GM23338 (cell line): ENCODE results near the gene CES2. TPM values are rescaled to one million over a fixed set of nuclear protein-coding genes. Genes with fewer than 3 reads are reported as not detected.

Experiments
- ATAC-seq: fragments of 200-7000 bp; cut with Tn5 transposase; 3 replicates; pipeline ENCODE4 v1.9.1; 2020
- DNase-seq: peaks from one replicate; pipeline ENCODE4 v3.0.0-alpha.2; 2015; ENCODE audit warnings: low spot score
- H2AFZ ChIP-seq: fragments of 200-600 bp; sonication (generic); 2 replicates; pipeline ENCODE4 v1.8.0; 2016; ENCODE audit warnings: antibody characterized with exemption, mild to moderate bottlenecking, moderate library complexity
- H3F3A ChIP-seq: fragments of 200-600 bp; sonication (generic); replicated peaks from 2 replicates; pipeline ENCODE4 v1.8.0; 2017; ENCODE audit warnings: antibody characterized with exemption, mixed run types, low read depth
- H3K27ac ChIP-seq: fragments of 200-600 bp; sonication (generic); 2 replicates; pipeline ENCODE4 v1.6.1; 2016; ENCODE audit warnings: low read depth
- H3K27me3 ChIP-seq: fragments of 200-600 bp; sonication (generic); 2 replicates; pipeline ENCODE4 v1.8.0; 2016; ENCODE audit warnings: mild to moderate bottlenecking, mixed run types, moderate library complexity; ENCODE audit not compliant: insufficient read depth
- H3K36me3 ChIP-seq: fragments of 200-600 bp; sonication (generic); 2 replicates; pipeline ENCODE4 v1.8.0; 2016; ENCODE audit warnings: mild to moderate bottlenecking; ENCODE audit not compliant: insufficient read depth
- H3K4me1 ChIP-seq: fragments of 200-600 bp; sonication (generic); 2 replicates; pipeline ENCODE4 v1.8.0; 2016; ENCODE audit warnings: mild to moderate bottlenecking, moderate library complexity; ENCODE audit not compliant: insufficient read depth
- H3K4me2 ChIP-seq: fragments of 200-600 bp; sonication (generic); 2 replicates; pipeline ENCODE4 v1.7.1; 2017; ENCODE audit warnings: mixed run types
- H3K4me3 ChIP-seq: fragments of 200-600 bp; sonication (generic); 2 replicates; pipeline ENCODE4 v1.6.1; 2016; ENCODE audit warnings: mixed run types
- H3K79me2 ChIP-seq: fragments of 200-600 bp; sonication (generic); replicated peaks from 2 replicates; pipeline ENCODE4 v1.8.0; 2017; ENCODE audit warnings: mild to moderate bottlenecking; ENCODE audit not compliant: insufficient read depth
- H3K9me2 ChIP-seq: fragments of 200-600 bp; sonication (generic); 2 replicates; pipeline ENCODE4 v1.8.0; 2017; ENCODE audit not compliant: insufficient read depth
- H4K20me1 ChIP-seq: fragments of 200-600 bp; sonication (generic); replicated peaks from 2 replicates; pipeline ENCODE4 v1.8.0; 2017; ENCODE audit warnings: mild to moderate bottlenecking; ENCODE audit not compliant: insufficient read depth
- H3K27ac Mint-ChIP-seq: 2 replicates; pipeline ENCODE4 v1.8.0; 2020; ENCODE audit warnings: inconsistent platforms, mild to moderate bottlenecking, moderate library complexity, mixed read lengths
- H3K27me3 Mint-ChIP-seq: 3 replicates; pipeline ENCODE4 v1.8.0; 2022; ENCODE audit warnings: low read depth, mild to moderate bottlenecking, moderate library complexity, mixed read lengths, inconsistent platforms; ENCODE audit not compliant: insufficient read depth, poor library complexity
- H3K36me3 Mint-ChIP-seq: 3 replicates; pipeline ENCODE4 v1.8.0; 2021; ENCODE audit warnings: low read depth, mild to moderate bottlenecking, inconsistent platforms, moderate library complexity, mixed read lengths
- H3K4me1 Mint-ChIP-seq: 3 replicates; pipeline ENCODE4 v1.8.0; 2020; ENCODE audit warnings: mild to moderate bottlenecking, inconsistent platforms, mixed read lengths
- H3K4me3 Mint-ChIP-seq: 3 replicates; pipeline ENCODE4 v1.8.0; 2021; ENCODE audit warnings: moderate library complexity, mild to moderate bottlenecking, inconsistent platforms, mixed read lengths
- H3K9me3 Mint-ChIP-seq: 3 replicates; pipeline ENCODE4 v1.8.0; 2020; ENCODE audit warnings: moderate library complexity, mild to moderate bottlenecking, inconsistent platforms, mixed read lengths
- CREB1 ChIP-seq: fragments of 250-450 bp; sonication (Bioruptor Pico); IDR thresholded peaks from 2 replicates; pipeline ENCODE4 v1.5.0; 2020; ENCODE audit warnings: low read depth, mild to moderate bottlenecking, moderate library complexity
- CTCF ChIP-seq, 2 experiments: fragments of 200-600 bp in 1 of 2; sonication (generic) in 1 of 2; conservative IDR thresholded peaks; 2 replicates each; pipeline versions ENCODE4 v1.5.1 to v1.6.1; 2016 to 2017; ENCODE audit warnings: antibody characterized with exemption in 2 of 2, low read depth in 2 of 2, mild to moderate bottlenecking in 2 of 2, moderate library complexity in 1 of 2
- ETS1 ChIP-seq: IDR thresholded peaks from 2 replicates; pipeline ENCODE4 v1.6.1; 2016; ENCODE audit warnings: antibody characterized with exemption
- EZH2 ChIP-seq: fragments of 200-600 bp; sonication (generic); IDR thresholded peaks from one replicate; pipeline ENCODE4 v1.8.0; 2017; ENCODE audit warnings: antibody characterized with exemption, mild to moderate bottlenecking, low read depth; ENCODE audit not compliant: unreplicated experiment
- EZH2phosphoT487 ChIP-seq: fragments of 200-600 bp; sonication (generic); IDR thresholded peaks from one replicate; pipeline ENCODE4 v1.8.1; 2018; ENCODE audit warnings: antibody characterized with exemption; ENCODE audit not compliant: unreplicated experiment
- JUNB ChIP-seq: IDR thresholded peaks from one replicate; pipeline ENCODE4 v1.6.1; 2016; ENCODE audit warnings: antibody characterized with exemption; ENCODE audit not compliant: unreplicated experiment
- NANOG ChIP-seq: IDR thresholded peaks from 2 replicates; pipeline ENCODE4 v1.6.1; 2016; ENCODE audit warnings: antibody characterized with exemption, borderline replicate concordance
- POLR2AphosphoS5 ChIP-seq: IDR thresholded peaks from 2 replicates; pipeline ENCODE4 v1.6.1; 2016; ENCODE audit warnings: antibody characterized with exemption, low read depth
- REST ChIP-seq: IDR thresholded peaks from one replicate; pipeline ENCODE4 v1.6.1; 2018; ENCODE audit warnings: antibody characterized with exemption; ENCODE audit not compliant: unreplicated experiment
- STAT1 ChIP-seq: IDR thresholded peaks from one replicate; pipeline ENCODE4 v1.6.1; 2016; ENCODE audit warnings: antibody characterized with exemption; ENCODE audit not compliant: unreplicated experiment
- ZNF114 ChIP-seq: fragments of 250-450 bp; sonication (Bioruptor Pico); IDR thresholded peaks from 2 replicates; pipeline ENCODE4 v1.5.0; 2020; ENCODE audit warnings: mild to moderate bottlenecking, moderate library complexity
- ZNF331 ChIP-seq: fragments of 250-450 bp; sonication (Bioruptor Pico); IDR thresholded peaks from 2 replicates; pipeline ENCODE4 v1.5.0; 2020; ENCODE audit warnings: low read depth, mild to moderate bottlenecking, moderate library complexity
- ZNF462 ChIP-seq: fragments of 250-450 bp; sonication (Bioruptor Pico); IDR thresholded peaks from 2 replicates; pipeline ENCODE4 v1.5.0; 2020; ENCODE audit warnings: mild to moderate bottlenecking, moderate library complexity
- polyA plus RNA-seq: library from polyadenylated mRNA; unstranded; fragments of >200 nt; fragmentation: Nextera tagmentation; extraction: Ambion mirVana; gene quantifications from 2 replicates; pipeline ENCODE4 v1.2.1, GENCODE V29; 2016
- total RNA-seq: library from RNA; depleted of rRNA; stranded (reverse); fragments of >200 nt; shearing (Covaris generic); gene quantifications from 2 replicates; pipeline ENCODE4 v1.2.3, GENCODE V29; 2014

The CES2 gene
- total and polyA plus RNA-seq, 2 experiments from 2014 or later = 5.0 to 9.3 TPM

DNA sequence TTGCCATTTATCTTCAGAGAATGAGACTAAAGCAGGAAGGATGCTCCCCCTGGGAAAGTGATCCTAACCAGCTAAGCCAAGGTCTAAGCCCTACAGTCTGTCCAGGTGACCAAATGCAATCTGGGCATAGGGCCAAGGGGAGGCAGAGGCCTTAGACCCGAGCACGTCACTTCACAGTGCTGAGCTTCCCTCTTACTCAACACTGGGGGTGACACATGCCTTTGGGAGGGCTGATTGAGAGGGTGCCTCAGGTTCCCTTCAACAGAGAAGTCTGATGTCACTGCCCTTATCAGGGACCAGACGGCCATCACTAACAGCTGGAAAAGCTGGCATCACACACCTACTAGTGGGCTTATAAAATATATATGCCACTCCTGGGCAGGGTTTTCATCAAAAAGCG lies 5.1 kb upstream of the CES2 start (continued):
- TF ChIP-seq POLR2AphosphoS5 (no peak), JUNB (no peak), CREB1 (CRISPR knock-in tag) (no peak), ZNF114 (CRISPR knock-in tag) (no peak)

DNA sequence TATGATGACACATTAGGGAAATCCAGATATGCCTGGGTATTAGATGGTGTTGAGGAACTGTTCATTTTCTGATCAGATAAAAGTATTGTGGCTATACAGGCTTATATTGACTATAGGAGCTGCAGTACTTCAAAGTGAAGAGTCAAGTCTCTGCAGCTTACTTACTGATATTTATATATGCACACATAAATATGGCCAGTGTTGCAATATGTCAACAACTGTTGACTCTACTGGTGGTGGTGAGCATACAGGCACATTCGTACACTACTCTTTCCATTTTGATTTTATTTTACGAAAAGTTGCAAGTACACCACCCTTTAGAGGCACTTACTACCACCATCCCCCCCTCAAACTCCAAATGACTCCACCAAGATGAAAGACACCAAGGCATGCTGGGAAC lies 3.7 kb upstream of the CES2 start:
- Mint-ChIP-seq H3K27me3 (peaks cover 45% of the 10 kb centered on the region), H3K27ac (no peak overlapping the region), H3K36me3 (peaks cover 5% of the 10 kb centered on the region; the same call in 1 of the 3 replicates), H3K9me3 (no peaks in the 10 kb centered on the region), H3K4me1 (peaks cover 20% of the 10 kb centered on the region), H3K4me3 (no peak overlapping the region)
- Histone ChIP-seq H3K4me2 (no peak overlapping the region), H3K4me1 (peaks cover 8% of the 10 kb centered on the region), H4K20me1 (peaks cover 3% of the 10 kb centered on the region), H3K36me3 (no peaks in the 10 kb centered on the region), H2AFZ (no peak overlapping the region), H3K4me3 (no peak overlapping the region), H3K27ac (no peak overlapping the region), H3F3A (0 out of 2 replicates have a peak, but pooled peaks cover 6% of the 10 kb centered on the region), H3K79me2 (peaks cover 3% of the 10 kb centered on the region; the same call in 1 of the 2 replicates), H3K9me2 (no peaks in the 10 kb centered on the region), H3K27me3 (peaks cover 38% of the 10 kb centered on the region)
- ATAC-seq (no peak), DNase-seq (no peak)
- no peak for TF ChIP-seq ETS1
- TF ChIP-seq ZNF114 (CRISPR knock-in tag) = no peak
- no peak for TF ChIP-seq NANOG
- TF ChIP-seq JUNB = no peak
- TF ChIP-seq CREB1 (CRISPR knock-in tag) = no peak
- TF ChIP-seq REST = no peak
- TF ChIP-seq ZNF331 (CRISPR knock-in tag) = no peak
- no peak for TF ChIP-seq EZH2
- no peak for TF ChIP-seq EZH2phosphoT487
- no peak for TF ChIP-seq CTCF (conservative IDR thresholded peaks at IDR 0.05; ENCODE audit: low read depth in 2 of 2)
- no peak for TF ChIP-seq STAT1
- TF ChIP-seq POLR2AphosphoS5 = no peak
- no peak for TF ChIP-seq ZNF462 (CRISPR knock-in tag)
